ENCODE data around the gene ACAT1. TPM values are rescaled to one million over a fixed set of nuclear protein-coding genes. Genes with fewer than 3 reads are reported as not detected.
A peak's percentile ranks its signal among the peaks of the same experiment; 100 is the strongest.
"Not testable (repeated sequence)": the region's sequence is repeated elsewhere in the genome, so short reads cannot be mapped to it uniquely, and the experiment has no call there.

Gene ACAT1
- total RNA-seq, 3 donors from 2014 or later (not counting 1 experiment from before 2014, with no cell fraction given), result 7.4 to 15.4 (median 10.9) TPM

GRCh38 chr11:108115500-108116140 lies 5.7 kb upstream of the ACAT1 start:
- no peaks in the 10 kb centered on the region for H3K9me3 ChIP-seq (ENCODE audit: control insufficient read depth, insufficient read depth, low read length)
- no peaks in the 10 kb centered on the region for H3K4me1 ChIP-seq (ENCODE audit: control insufficient read depth, insufficient read depth, low read length)
- H3K27ac ChIP-seq (ENCODE audit: low read length), result no peak overlapping the region
- no peak for DNase-seq
- no peak overlapping the region for H3K4me3 ChIP-seq (ENCODE audit: low read length)
- H3K27me3 ChIP-seq (ENCODE audit: control insufficient read depth, insufficient read depth, low read length), result no peaks in the 10 kb centered on the region
- 70% methylated on average over 5 of the region's 5 CpGs for WGBS (ENCODE audit: insufficient coverage)
- Mint-ChIP-seq H3K9me3 (no peaks in the 10 kb centered on the region), H3K27ac (no peak overlapping the region), H3K4me1 (no peaks in the 10 kb centered on the region), H3K27me3 (ENCODE audit: low read depth in 2 of 2) (no peaks in the 10 kb centered on the region), H3K36me3 (no peaks in the 10 kb centered on the region), H3K4me3 (no peak overlapping the region)
- TF ChIP-seq CTCF (IDR thresholded peaks at IDR 0.05), result no peak
- intact Hi-C loops (cut with micrococcal nuclease), result loop anchor here (10.0 kb wide), 1 partner anchor 539 kb away; no protein-coding TSS in a partner anchor
- H3K36me3 ChIP-seq (ENCODE audit: control insufficient read depth, insufficient read depth, low read length), result no peaks in the 10 kb centered on the region
- no peak for ATAC-seq

GRCh38 chr11:108117746-108118371 lies 3.5 kb upstream of the ACAT1 start:
- intact Hi-C loops (cut with micrococcal nuclease), result loop anchor here (10.0 kb wide), 1 partner anchor 537 kb away; no protein-coding TSS in a partner anchor

DNA sequence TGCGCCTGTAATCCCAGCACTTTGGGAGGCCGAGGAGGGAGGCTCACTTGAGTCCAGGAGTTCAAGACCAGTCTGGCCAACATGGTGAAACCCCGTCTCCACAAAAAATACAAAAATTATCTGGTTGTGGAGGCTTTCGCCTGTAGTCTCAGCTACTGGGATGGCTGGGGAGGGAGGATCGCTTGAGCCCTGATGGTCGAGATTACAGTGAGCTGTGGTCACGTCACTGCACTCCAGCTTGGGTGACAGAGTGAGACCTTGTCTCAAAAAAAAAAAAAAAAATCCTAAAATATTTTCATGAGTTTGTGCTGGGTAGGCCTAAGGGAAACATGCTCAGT lies 462 bp upstream of the ACAT1 start:
- Histone ChIP-seq H3K4me3 (ENCODE audit: low read length) (peak overlapping the region; percentile 50), H3K27ac (ENCODE audit: low read length) (peak overlapping the region; percentile 35), H3K4me1 (ENCODE audit: control insufficient read depth, insufficient read depth, low read length) (peaks cover 25% of the 10 kb centered on the region)
- H3K27me3 ChIP-seq (ENCODE audit: control insufficient read depth, insufficient read depth, low read length); H3K9me3 Mint-ChIP-seq; ATAC-seq; intact Hi-C loops (cut with micrococcal nuclease); H3K9me3 ChIP-seq (ENCODE audit: control insufficient read depth, insufficient read depth, low read length); H3K27me3 Mint-ChIP-seq (ENCODE audit: low read depth in 2 of 2); H3K36me3 ChIP-seq (ENCODE audit: control insufficient read depth, insufficient read depth, low read length); DNase-seq; H3K36me3 Mint-ChIP-seq: not testable (repeated sequence)
- peak overlapping the region in 1 of 2 donors; percentile 75 for H3K27ac Mint-ChIP-seq
- H3K4me1 Mint-ChIP-seq, result peaks cover 31 to 36% of the 10 kb centered on the region in 2 donors
- WGBS (ENCODE audit: insufficient coverage), result 71% methylated on average over 5 of the region's 7 CpGs
- peak overlapping the region; percentile 89 for H3K4me3 Mint-ChIP-seq

More at GRCh38 chr11:108117746-108118371, 3.5 kb upstream of the ACAT1 start:
- Histone ChIP-seq H3K27ac (ENCODE audit: low read length) (no peak overlapping the region), H3K36me3 (ENCODE audit: control insufficient read depth, insufficient read depth, low read length) (no peaks in the 10 kb centered on the region), H3K4me3 (ENCODE audit: low read length) (no peak overlapping the region), H3K27me3 (ENCODE audit: control insufficient read depth, insufficient read depth, low read length) (no peaks in the 10 kb centered on the region), H3K4me1 (ENCODE audit: control insufficient read depth, insufficient read depth, low read length) (peaks cover 13% of the 10 kb centered on the region), H3K9me3 (ENCODE audit: control insufficient read depth, insufficient read depth, low read length) (no peaks in the 10 kb centered on the region)
- TF ChIP-seq CTCF (IDR thresholded peaks at IDR 0.05), result peak; percentile 19
- no peaks in the 10 kb centered on the region for H3K9me3 Mint-ChIP-seq
- H3K4me3 Mint-ChIP-seq, result no peak overlapping the region
- no peak overlapping the region for H3K27ac Mint-ChIP-seq
- H3K4me1 Mint-ChIP-seq, result peaks cover 11 to 13% of the 10 kb centered on the region in 2 donors
- no peaks in the 10 kb centered on the region for H3K27me3 Mint-ChIP-seq (ENCODE audit: low read depth in 2 of 2)
- H3K36me3 Mint-ChIP-seq, result no peaks in the 10 kb centered on the region
- DNase-seq (peak in 1 of 2 donors; percentile 58), ATAC-seq (no peak)

DNA sequence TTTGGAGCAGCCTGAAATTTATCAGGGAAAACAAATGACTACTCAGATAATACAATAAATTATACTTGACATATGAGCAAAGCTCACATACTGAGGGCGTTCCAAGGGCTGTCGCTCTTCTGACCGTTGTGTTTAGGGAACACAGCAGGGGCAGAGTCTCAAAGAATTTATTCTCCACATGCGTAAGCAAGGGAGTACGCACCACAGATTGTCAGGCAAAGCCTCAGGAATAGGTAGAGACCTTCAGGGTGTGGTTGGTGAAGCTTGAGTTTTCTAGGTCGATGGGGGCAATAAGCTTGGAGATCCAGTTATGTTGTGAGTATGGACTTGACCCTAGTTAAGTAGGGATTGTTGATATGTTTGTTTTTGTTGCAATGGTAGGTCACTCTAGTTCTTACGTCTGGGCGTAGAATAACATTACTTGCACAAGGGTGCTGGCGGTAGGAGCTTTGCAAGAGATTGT lies 830 bp downstream of the ACAT1 start:
- DNase-seq, result no peak
- Histone ChIP-seq H3K36me3 (ENCODE audit: control insufficient read depth, insufficient read depth, low read length) (no peaks in the 10 kb centered on the region), H3K27me3 (ENCODE audit: control insufficient read depth, insufficient read depth, low read length) (no peaks in the 10 kb centered on the region), H3K27ac (ENCODE audit: low read length) (no peak overlapping the region), H3K9me3 (ENCODE audit: control insufficient read depth, insufficient read depth, low read length) (no peaks in the 10 kb centered on the region), H3K4me1 (ENCODE audit: control insufficient read depth, insufficient read depth, low read length) (peaks cover 25% of the 10 kb centered on the region), H3K4me3 (ENCODE audit: low read length) (peak overlapping the region; percentile 50)
- ATAC-seq, result no peak
- peak overlapping the region; percentile 89 for H3K4me3 Mint-ChIP-seq
- TF ChIP-seq CTCF (IDR thresholded peaks at IDR 0.05), result no peak
- intact Hi-C loops (cut with micrococcal nuclease), result no loop called here
- H3K27me3 Mint-ChIP-seq (ENCODE audit: low read depth in 2 of 2), result no peaks in the 10 kb centered on the region
- no peaks in the 10 kb centered on the region for H3K36me3 Mint-ChIP-seq
- peaks cover 31 to 41% of the 10 kb centered on the region in 2 donors for H3K4me1 Mint-ChIP-seq
- 91% methylated on average over 9 of the region's 9 CpGs for WGBS (ENCODE audit: insufficient coverage)
- peak overlapping the region; percentile 70 to 75 for H3K27ac Mint-ChIP-seq
- H3K9me3 Mint-ChIP-seq, result no peaks in the 10 kb centered on the region
